Dendritic cell treated with granulocyte-macrophage colony-stimulating factor and Interleukin-4, amounts not matched to agents 40 ng/mL and 50 ng/mL, for 4 days (primary cell): ENCODE data around the gene DACT2.

Experiments used
- H3K27ac Mint-ChIP-seq: one replicate; pipeline ENCODE4 v1.8.0; 2022; ENCODE audit warnings: mild to moderate bottlenecking, mixed read lengths
- H3K27me3 Mint-ChIP-seq: one replicate; pipeline ENCODE4 v1.8.0; 2022; ENCODE audit warnings: mild to moderate bottlenecking, mixed read lengths
- H3K36me3 Mint-ChIP-seq: one replicate; pipeline ENCODE4 v1.8.0; 2022; ENCODE audit warnings: low read depth, mixed read lengths
- H3K4me1 Mint-ChIP-seq: one replicate; pipeline ENCODE4 v1.8.0; 2022; ENCODE audit warnings: low read depth, mixed read lengths
- H3K4me3 Mint-ChIP-seq: one replicate; pipeline ENCODE4 v1.8.0; 2022; ENCODE audit warnings: mild to moderate bottlenecking, moderate library complexity, mixed read lengths
- H3K9me3 Mint-ChIP-seq: one replicate; pipeline ENCODE4 v1.8.0; 2022; ENCODE audit warnings: mixed read lengths
- intact Hi-C: fragments of 100-400 bp; cut with micrococcal nuclease; formaldehyde crosslinking; loops from one replicate; pipeline ENCODE4 v1.15.0; 2022

Gene DACT2

GRCh38 chr6:168343239-168344150, 23.9 kb upstream of the DACT2 start:
- Mint-ChIP-seq H3K4me1 (no peaks in the 10 kb centered on the region), H3K27ac (no peak overlapping the region), H3K27me3 (peaks cover 17% of the 10 kb centered on the region), H3K36me3 (no peaks in the 10 kb centered on the region), H3K9me3 (no peaks in the 10 kb centered on the region), H3K4me3 (no peak overlapping the region)
- intact Hi-C loops, result no loop called here

DNA sequence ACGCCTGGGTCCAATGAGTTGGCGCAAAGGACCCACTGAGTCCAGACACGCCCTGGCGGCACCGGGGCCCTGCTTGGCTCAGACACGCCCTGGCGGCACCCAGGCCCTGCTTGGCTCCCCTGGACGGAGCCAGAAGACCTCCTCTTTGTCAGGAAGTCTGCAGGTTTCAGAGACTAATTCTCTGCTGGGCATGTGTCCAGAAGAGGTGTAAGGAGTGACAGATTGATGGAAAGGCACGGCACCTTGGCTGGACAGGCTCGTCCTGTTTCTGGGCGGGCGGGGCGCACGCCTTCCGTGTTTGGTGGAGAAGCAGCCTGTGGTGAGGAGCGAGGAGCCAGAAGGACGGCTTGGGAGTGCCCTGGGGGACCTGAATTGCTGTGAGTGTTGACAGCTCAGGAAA, 23.1 kb upstream of the DACT2 start:
- intact Hi-C loops, result no loop called here
- Mint-ChIP-seq H3K27ac (no peak overlapping the region), H3K36me3 (no peaks in the 10 kb centered on the region), H3K4me3 (no peak overlapping the region), H3K4me1 (no peaks in the 10 kb centered on the region), H3K9me3 (no peaks in the 10 kb centered on the region), H3K27me3 (peaks cover 17% of the 10 kb centered on the region)

DNA sequence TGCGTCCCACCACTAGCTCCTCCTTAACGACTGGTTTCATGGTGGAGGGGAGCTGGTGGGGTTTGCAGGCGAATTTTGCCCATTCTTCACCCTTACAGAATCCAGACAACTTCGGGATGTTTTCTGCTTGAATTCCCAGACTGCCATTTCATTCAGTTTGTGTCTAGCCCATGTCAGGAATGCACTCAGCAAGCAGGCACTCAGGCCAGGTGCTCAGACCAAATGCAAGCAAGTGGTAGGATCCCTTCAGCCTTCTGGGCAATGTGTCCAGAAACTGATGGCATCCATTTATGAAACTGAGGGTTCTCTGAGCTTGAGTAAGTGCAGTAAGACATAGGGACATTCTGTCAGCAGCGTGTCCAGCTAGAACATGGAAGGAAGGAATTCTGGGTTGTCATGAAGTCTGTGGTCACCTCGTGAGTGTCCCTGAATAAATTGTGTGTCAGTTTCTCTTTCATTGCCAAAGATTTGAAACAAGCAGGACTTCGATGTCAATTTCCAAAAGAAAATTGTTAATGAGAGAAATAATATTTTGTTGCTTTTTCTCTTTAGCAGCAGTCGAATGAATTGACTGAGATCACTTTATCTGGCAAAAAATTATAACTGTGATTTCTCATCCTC, 21.8 kb upstream of the DACT2 start:
- no peaks in the 10 kb centered on the region for H3K9me3 Mint-ChIP-seq
- H3K27me3 Mint-ChIP-seq, result peaks cover 16% of the 10 kb centered on the region
- H3K36me3 Mint-ChIP-seq, result no peaks in the 10 kb centered on the region
- intact Hi-C loops, result no loop called here
- H3K27ac Mint-ChIP-seq, result no peak overlapping the region
- no peak overlapping the region for H3K4me3 Mint-ChIP-seq
- H3K4me1 Mint-ChIP-seq, result no peaks in the 10 kb centered on the region

GRCh38 chr6:168340819-168341218, 21.2 kb upstream of the DACT2 start:
- peaks cover 13% of the 10 kb centered on the region for H3K27me3 Mint-ChIP-seq
- intact Hi-C loops, result no loop called here
- H3K4me1 Mint-ChIP-seq, result no peaks in the 10 kb centered on the region
- no peaks in the 10 kb centered on the region for H3K36me3 Mint-ChIP-seq
- no peak overlapping the region for H3K4me3 Mint-ChIP-seq
- no peak overlapping the region for H3K27ac Mint-ChIP-seq
- no peaks in the 10 kb centered on the region for H3K9me3 Mint-ChIP-seq

DNA sequence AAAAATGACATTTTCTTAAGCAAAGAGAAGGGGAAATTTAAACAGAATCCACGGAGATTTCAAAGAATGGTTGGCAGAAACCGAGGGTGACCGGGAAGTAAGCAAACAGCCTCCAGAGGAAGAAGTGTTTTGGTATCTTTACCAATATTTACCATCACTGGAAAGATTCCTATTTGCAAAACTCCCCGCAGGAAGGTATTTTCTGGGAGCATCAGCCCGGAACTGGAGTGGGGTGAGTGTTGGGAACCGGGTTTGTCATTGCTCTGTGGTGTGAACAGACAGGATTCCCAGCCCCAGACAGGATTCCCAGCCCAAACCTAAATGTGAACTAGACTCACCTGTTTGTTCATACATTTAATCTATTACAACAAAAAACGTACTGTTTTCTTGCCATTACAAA, 19.2 kb upstream of the DACT2 start:
- no peak overlapping the region for H3K27ac Mint-ChIP-seq
- no peak overlapping the region for H3K4me3 Mint-ChIP-seq
- intact Hi-C loops, result no loop called here
- H3K4me1 Mint-ChIP-seq, result no peaks in the 10 kb centered on the region
- H3K36me3 Mint-ChIP-seq, result no peaks in the 10 kb centered on the region
- H3K27me3 Mint-ChIP-seq, result peaks cover 5% of the 10 kb centered on the region
- H3K9me3 Mint-ChIP-seq, result no peaks in the 10 kb centered on the region

- no peak overlapping the region for H3K4me3 Mint-ChIP-seq
- no peaks in the 10 kb centered on the region for H3K9me3 Mint-ChIP-seq
- no peaks in the 10 kb centered on the region for H3K4me1 Mint-ChIP-seq
- no peak overlapping the region for H3K27ac Mint-ChIP-seq
- H3K36me3 Mint-ChIP-seq, result no peaks in the 10 kb centered on the region
- intact Hi-C loops, result no loop called here
- peaks cover 2% of the 10 kb centered on the region for H3K27me3 Mint-ChIP-seq
These were observed 17.4 kb upstream of the DACT2 start for GRCh38 chr6:168336967-168337366.

DNA sequence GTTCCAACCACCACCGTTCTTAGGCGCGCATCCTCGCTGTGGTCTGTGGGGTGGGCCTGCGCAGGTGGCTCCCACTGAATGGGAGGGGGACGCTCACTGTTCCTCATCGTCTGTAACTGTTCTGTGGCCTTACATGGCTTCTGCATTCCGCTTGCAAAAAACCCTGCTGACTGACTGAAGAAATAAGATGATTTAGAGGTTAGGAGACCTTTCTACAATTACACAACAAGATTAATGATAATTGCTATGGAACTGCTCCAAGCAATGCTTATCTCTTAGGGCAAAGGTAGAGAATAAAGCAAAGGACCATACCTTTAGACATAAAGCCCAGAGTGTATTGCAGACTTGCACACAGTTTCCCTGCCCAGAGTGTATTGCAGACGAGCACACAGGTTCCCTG, 14.4 kb upstream of the DACT2 start:
- Mint-ChIP-seq H3K4me3 (no peak overlapping the region), H3K4me1 (no peaks in the 10 kb centered on the region), H3K27ac (no peak overlapping the region), H3K27me3 (peaks cover 2% of the 10 kb centered on the region), H3K9me3 (no peaks in the 10 kb centered on the region), H3K36me3 (no peaks in the 10 kb centered on the region)
- intact Hi-C loops, result no loop called here

GRCh38 chr6:168333491-168333890, 13.9 kb upstream of the DACT2 start:
- H3K9me3 Mint-ChIP-seq, result no peaks in the 10 kb centered on the region
- no peaks in the 10 kb centered on the region for H3K4me1 Mint-ChIP-seq
- no peaks in the 10 kb centered on the region for H3K36me3 Mint-ChIP-seq
- intact Hi-C loops, result no loop called here
- no peak overlapping the region for H3K27ac Mint-ChIP-seq
- H3K4me3 Mint-ChIP-seq, result no peak overlapping the region
- H3K27me3 Mint-ChIP-seq, result peaks cover 2% of the 10 kb centered on the region

DNA sequence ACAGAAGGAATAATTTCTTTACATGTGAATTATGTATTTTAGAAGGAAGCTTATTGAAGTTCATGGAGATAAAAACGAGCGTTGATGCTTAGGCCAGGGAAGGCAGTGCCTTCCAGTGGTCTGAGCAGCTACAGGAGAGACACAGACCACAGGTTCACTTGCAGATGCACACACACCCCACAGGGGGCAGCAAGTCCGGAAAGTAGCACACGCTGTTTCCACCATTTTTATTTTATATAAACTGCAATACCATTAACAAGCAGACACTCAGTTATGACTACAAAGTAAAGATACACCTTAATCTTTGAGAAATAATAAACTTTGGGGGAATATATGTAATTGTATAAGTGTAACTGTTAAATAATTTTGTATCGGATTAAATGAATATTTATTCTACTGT, 13.5 kb upstream of the DACT2 start:
- no peaks in the 10 kb centered on the region for H3K9me3 Mint-ChIP-seq
- H3K36me3 Mint-ChIP-seq, result no peaks in the 10 kb centered on the region
- no peak overlapping the region for H3K4me3 Mint-ChIP-seq
- intact Hi-C loops, result no loop called here
- no peaks in the 10 kb centered on the region for H3K4me1 Mint-ChIP-seq
- H3K27ac Mint-ChIP-seq, result no peak overlapping the region
- H3K27me3 Mint-ChIP-seq, result peaks cover 2% of the 10 kb centered on the region

- Mint-ChIP-seq H3K27me3 (peaks cover 2% of the 10 kb centered on the region), H3K36me3 (no peaks in the 10 kb centered on the region), H3K4me3 (no peak overlapping the region), H3K9me3 (no peaks in the 10 kb centered on the region), H3K27ac (no peak overlapping the region), H3K4me1 (no peaks in the 10 kb centered on the region)
- intact Hi-C loops, result no loop called here
These were observed 12.4 kb upstream of the DACT2 start for GRCh38 chr6:168332020-168332419.

- intact Hi-C loops, result no loop called here
These were observed 11.5 kb upstream of the DACT2 start for GRCh38 chr6:168331058-168331457.

DNA sequence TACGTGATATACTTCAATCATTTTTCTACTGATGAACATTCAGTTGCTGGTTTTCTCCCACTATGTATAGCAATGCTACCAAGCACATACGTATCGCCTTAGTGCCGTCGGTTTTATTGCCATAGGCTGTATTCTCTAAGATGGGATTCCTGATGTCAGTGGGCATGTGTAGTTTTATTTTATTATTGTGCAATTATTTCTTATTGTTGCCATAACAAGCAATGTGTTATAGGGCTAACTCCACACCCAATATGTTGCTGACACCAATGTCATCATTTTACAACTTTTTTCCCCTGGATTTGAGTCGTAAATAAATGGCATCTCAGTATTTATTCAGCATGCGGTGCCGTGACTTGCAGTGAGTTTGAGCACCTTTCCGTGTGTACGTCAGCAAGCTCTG, 10.8 kb upstream of the DACT2 start:
- H3K9me3 Mint-ChIP-seq, result no peaks in the 10 kb centered on the region
- H3K4me1 Mint-ChIP-seq, result no peaks in the 10 kb centered on the region
- H3K36me3 Mint-ChIP-seq, result no peaks in the 10 kb centered on the region
- no peak overlapping the region for H3K4me3 Mint-ChIP-seq
- intact Hi-C loops, result no loop called here
- H3K27ac Mint-ChIP-seq, result no peak overlapping the region
- H3K27me3 Mint-ChIP-seq, result peaks cover 1% of the 10 kb centered on the region

More at GRCh38 chr6:168331058-168331457, 11.5 kb upstream of the DACT2 start:
- Mint-ChIP-seq H3K36me3 (no peaks in the 10 kb centered on the region), H3K4me1 (no peaks in the 10 kb centered on the region), H3K9me3 (no peaks in the 10 kb centered on the region), H3K27me3 (peaks cover 1% of the 10 kb centered on the region), H3K27ac (no peak overlapping the region), H3K4me3 (no peak overlapping the region)

DNA sequence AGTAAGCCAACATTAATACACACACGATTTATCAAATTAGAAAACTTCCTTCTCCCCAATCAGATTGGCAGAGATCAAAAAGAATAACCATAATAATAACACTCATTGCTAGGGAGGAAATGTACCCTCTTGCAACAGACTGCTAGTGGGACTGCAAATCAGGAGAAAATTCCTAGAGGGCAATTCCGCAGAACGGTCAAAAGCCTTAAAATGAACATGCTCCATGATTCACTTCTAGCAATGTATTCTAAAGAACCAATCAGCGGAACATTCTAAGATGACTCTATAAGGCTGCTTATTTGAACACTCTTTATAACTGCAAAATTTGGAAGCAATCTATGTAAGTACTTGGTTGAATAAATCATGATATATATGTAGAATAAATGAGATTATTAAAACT, 8.5 kb upstream of the DACT2 start:
- Mint-ChIP-seq H3K4me1 (no peaks in the 10 kb centered on the region), H3K4me3 (no peak overlapping the region), H3K27me3 (peaks cover 1% of the 10 kb centered on the region), H3K36me3 (no peaks in the 10 kb centered on the region), H3K9me3 (no peaks in the 10 kb centered on the region), H3K27ac (no peak overlapping the region)
- intact Hi-C loops, result no loop called here

GRCh38 chr6:168326294-168327261, 7.0 kb upstream of the DACT2 start:
- H3K9me3 Mint-ChIP-seq, result no peaks in the 10 kb centered on the region
- H3K4me3 Mint-ChIP-seq, result no peak overlapping the region
- no peaks in the 10 kb centered on the region for H3K36me3 Mint-ChIP-seq
- no peaks in the 10 kb centered on the region for H3K4me1 Mint-ChIP-seq
- H3K27ac Mint-ChIP-seq, result no peak overlapping the region
- intact Hi-C loops, result no loop called here
- H3K27me3 Mint-ChIP-seq, result peaks cover 1% of the 10 kb centered on the region
